HUES48 (cell line): ENCODE data around the gene RFX4.
A peak's percentile ranks its signal among the peaks of the same experiment; 100 is the strongest.

ENCODE experiments used
- H3K27ac ChIP-seq: one replicate; pipeline ENCODE4 v1.7.0; 2013; ENCODE audit warnings: low read depth, low read length, inconsistent platforms
- H3K27me3 ChIP-seq: 2 replicates; pipeline ENCODE4 v1.6.1; 2013; ENCODE audit warnings: mild to moderate bottlenecking, low read length; ENCODE audit not compliant: control insufficient read depth, insufficient read depth
- H3K36me3 ChIP-seq: 2 replicates; pipeline ENCODE4 v1.6.1; 2013; ENCODE audit warnings: low read length; ENCODE audit not compliant: control insufficient read depth, insufficient read depth
- H3K4me1 ChIP-seq: 2 replicates; pipeline ENCODE4 v1.6.1; 2013; ENCODE audit warnings: mild to moderate bottlenecking, low read length; ENCODE audit not compliant: control insufficient read depth, insufficient read depth
- H3K4me3 ChIP-seq: 2 replicates; pipeline ENCODE4 v1.5.1; 2013; ENCODE audit warnings: mild to moderate bottlenecking, low read depth, low read length
- H3K9ac ChIP-seq: 2 replicates; pipeline ENCODE4 v1.6.1; 2013; ENCODE audit warnings: mild to moderate bottlenecking, low read depth, low read length, moderate library complexity
- H3K9me3 ChIP-seq: 2 replicates; pipeline ENCODE4 v1.6.1; 2013; ENCODE audit warnings: low read length; ENCODE audit not compliant: control insufficient read depth, insufficient read depth

The RFX4 gene

DNA sequence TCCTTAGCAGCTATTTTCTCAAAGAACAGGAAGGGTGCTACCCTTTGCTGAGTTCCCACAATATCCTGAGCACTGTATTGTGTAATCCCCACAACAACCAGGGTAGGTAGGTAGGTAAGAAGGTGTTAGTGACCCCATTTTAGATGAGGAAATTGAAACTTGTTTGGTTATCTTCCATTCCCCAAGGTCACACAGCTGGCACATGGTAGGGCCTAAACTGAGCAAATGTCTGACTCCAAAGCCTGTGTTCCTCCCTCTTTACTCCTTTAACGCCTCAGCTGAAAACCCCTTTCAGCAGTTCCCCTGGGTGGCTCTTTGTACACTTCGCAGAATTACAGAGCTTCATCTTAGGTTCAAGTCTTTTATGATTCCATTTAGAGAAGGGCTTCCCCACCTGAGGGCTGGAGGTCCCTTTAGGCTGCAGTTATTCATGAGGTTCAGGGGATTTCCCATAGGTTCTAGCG is 165.2 kb downstream of the RFX4 start:
- H3K4me1 ChIP-seq = peaks cover 12% of the 10 kb centered on the region
- no peaks in the 10 kb centered on the region for H3K9me3 ChIP-seq
- no peaks in the 10 kb centered on the region for H3K36me3 ChIP-seq
- H3K27me3 ChIP-seq = no peaks in the 10 kb centered on the region
- no peak overlapping the region for H3K9ac ChIP-seq
- H3K4me3 ChIP-seq = no peak overlapping the region
- H3K27ac ChIP-seq = no peak overlapping the region

GRCh38 chr12:106750524-106750923 is 167.7 kb downstream of the RFX4 start:
- no peak overlapping the region for H3K27ac ChIP-seq
- no peaks in the 10 kb centered on the region for H3K4me1 ChIP-seq
- no peak overlapping the region for H3K9ac ChIP-seq
- H3K9me3 ChIP-seq = no peaks in the 10 kb centered on the region
- H3K27me3 ChIP-seq = no peaks in the 10 kb centered on the region
- H3K4me3 ChIP-seq = no peak overlapping the region
- no peaks in the 10 kb centered on the region for H3K36me3 ChIP-seq

- H3K4me1 ChIP-seq = no peaks in the 10 kb centered on the region
- no peak overlapping the region for H3K4me3 ChIP-seq
- H3K27me3 ChIP-seq = no peaks in the 10 kb centered on the region
- H3K9me3 ChIP-seq = no peaks in the 10 kb centered on the region
- no peak overlapping the region for H3K9ac ChIP-seq
- no peak overlapping the region for H3K27ac ChIP-seq
- no peaks in the 10 kb centered on the region for H3K36me3 ChIP-seq
These were observed 170.7 kb downstream of the RFX4 start for GRCh38 chr12:106753526-106753925.

- Histone ChIP-seq H3K27ac (no peak overlapping the region), H3K4me3 (no peak overlapping the region), H3K27me3 (no peaks in the 10 kb centered on the region), H3K4me1 (no peaks in the 10 kb centered on the region; the same call in 1 of the 2 replicates), H3K9me3 (no peaks in the 10 kb centered on the region), H3K9ac (no peak overlapping the region), H3K36me3 (no peaks in the 10 kb centered on the region)
These were observed 171.5 kb downstream of the RFX4 start for GRCh38 chr12:106754331-106754730.

DNA sequence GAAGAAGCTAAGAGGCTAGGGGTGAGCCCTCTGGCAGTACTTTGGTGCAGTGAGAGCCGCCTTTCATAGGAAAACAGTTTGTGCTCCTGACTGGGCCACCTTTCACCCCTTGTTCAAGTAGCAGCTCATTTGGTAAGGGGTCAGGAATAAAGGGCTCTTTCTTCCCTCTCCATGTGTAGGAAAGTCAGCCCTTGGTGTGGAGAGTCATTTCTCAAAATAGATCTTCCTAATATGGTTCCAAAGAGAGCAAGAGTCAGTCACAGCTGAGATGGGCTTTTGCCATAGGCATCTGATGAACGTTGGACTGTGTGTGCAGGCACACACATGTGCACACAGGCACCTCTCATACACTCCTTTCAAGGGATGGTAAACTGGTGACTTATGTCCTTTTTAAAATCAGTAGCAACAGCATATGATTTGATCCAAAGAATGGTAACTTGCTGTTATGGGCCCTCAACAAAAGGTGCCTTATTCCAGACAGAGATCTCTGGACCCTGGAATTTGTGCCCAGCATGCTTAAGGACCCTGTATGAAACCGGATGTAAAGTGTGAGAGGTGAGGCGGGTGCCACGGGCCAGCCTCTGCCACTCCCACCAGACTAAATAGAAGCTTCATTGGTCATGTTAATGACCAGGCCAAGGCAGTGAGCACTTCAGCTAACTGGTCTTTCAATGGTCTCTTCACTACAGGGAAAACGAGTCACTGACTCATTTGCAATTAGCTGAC is 175.0 kb downstream of the RFX4 start:
- peaks cover 16% of the 10 kb centered on the region for H3K4me1 ChIP-seq
- H3K9me3 ChIP-seq = no peaks in the 10 kb centered on the region
- no peak overlapping the region for H3K27ac ChIP-seq
- H3K9ac ChIP-seq = no peak overlapping the region
- H3K4me3 ChIP-seq = no peak overlapping the region
- H3K36me3 ChIP-seq = no peaks in the 10 kb centered on the region
- H3K27me3 ChIP-seq = no peaks in the 10 kb centered on the region

GRCh38 chr12:106758349-106759110 is 175.7 kb downstream of the RFX4 start:
- Histone ChIP-seq H3K4me1 (peaks cover 16% of the 10 kb centered on the region), H3K36me3 (no peaks in the 10 kb centered on the region), H3K27me3 (no peaks in the 10 kb centered on the region), H3K4me3 (no peak overlapping the region), H3K27ac (no peak overlapping the region), H3K9ac (no peak overlapping the region), H3K9me3 (no peaks in the 10 kb centered on the region)

DNA sequence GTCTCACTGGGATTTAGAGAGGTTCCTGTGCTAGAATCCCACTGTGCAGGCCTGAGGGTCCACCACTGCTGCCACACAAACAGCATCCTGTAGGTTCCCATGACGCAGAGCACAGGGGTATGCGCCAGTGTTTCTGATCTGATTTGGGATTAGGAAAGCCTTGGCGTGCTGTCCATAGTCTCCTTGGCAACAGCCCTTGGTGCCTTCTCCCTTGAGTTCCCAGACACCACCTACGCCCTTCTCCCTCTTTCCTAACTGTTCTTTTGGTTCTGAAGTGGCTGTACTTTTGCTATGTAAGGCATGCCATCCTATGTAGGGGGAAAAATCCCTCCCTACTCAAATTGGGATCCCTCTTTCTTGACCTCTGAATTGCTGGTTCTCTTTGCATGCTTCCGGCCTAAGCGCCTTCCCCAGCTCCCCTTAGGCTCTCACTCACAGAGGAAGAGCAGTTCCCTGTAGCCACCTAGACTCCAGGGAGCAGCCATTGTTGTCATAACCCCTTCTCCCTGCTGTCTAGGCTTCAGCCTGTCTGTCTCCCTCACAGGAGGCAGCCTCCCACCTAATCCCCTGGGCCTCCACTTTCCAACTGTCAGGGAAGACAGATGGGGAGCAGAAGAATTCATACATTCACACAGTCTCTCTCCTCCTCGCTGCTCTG is 176.9 kb downstream of the RFX4 start:
- Histone ChIP-seq H3K27me3 (no peaks in the 10 kb centered on the region), H3K4me3 (peak overlapping the region; percentile 24; the same call in 1 of the 2 replicates), H3K36me3 (no peaks in the 10 kb centered on the region), H3K4me1 (peaks cover 23% of the 10 kb centered on the region), H3K9me3 (no peaks in the 10 kb centered on the region), H3K27ac (peak overlapping the region; percentile 78), H3K9ac (no peak overlapping the region)

DNA sequence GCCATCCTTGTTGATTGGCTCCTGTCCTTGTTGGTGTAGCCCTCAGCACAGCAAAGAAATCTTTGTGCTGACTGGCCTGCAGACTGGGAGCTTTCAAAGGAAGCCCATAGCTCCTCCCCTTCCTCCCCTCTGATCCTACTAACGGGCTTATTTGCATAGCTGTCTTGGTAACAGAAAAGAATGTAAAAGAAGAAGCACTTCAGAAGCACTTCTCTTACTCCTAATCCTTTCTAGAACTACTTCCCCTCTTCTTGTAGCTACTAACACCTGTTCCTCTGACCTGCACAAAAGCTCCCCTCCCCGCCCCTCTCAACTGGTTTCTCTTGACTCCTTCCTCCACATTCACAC is 177.4 kb downstream of the RFX4 start:
- H3K27ac ChIP-seq = peak overlapping the region; percentile 78
- peak overlapping the region; percentile 24; the same call in 1 of the 2 replicates for H3K4me3 ChIP-seq
- no peaks in the 10 kb centered on the region for H3K9me3 ChIP-seq
- H3K36me3 ChIP-seq = no peaks in the 10 kb centered on the region
- peaks cover 23% of the 10 kb centered on the region for H3K4me1 ChIP-seq
- no peak overlapping the region for H3K9ac ChIP-seq
- H3K27me3 ChIP-seq = no peaks in the 10 kb centered on the region

DNA sequence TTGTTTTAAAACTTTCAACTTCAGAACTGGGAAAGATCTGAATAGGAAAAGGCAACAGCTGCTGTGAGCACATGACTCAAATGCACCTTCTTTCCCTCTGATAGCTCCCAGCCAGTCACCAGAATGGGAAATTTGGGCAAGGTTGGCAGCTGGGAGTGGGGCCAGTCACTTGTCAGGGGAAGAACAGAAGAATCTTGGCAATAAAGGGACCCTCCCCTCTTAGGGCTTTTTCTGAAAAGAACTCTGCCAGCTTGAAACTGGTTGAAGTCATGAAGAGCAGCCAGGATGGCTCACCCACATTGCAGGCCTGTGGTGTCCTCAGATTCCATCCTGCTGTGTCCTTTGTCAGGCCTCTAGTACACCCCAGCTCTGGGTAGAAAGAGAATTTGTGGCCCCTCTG is 181.4 kb downstream of the RFX4 start:
- H3K4me3 ChIP-seq = no peak overlapping the region
- no peak overlapping the region for H3K27ac ChIP-seq
- no peak overlapping the region for H3K9ac ChIP-seq
- H3K4me1 ChIP-seq = peaks cover 56% of the 10 kb centered on the region
- no peaks in the 10 kb centered on the region for H3K36me3 ChIP-seq
- H3K27me3 ChIP-seq = no peaks in the 10 kb centered on the region
- no peaks in the 10 kb centered on the region for H3K9me3 ChIP-seq

- Histone ChIP-seq H3K27ac (no peak overlapping the region), H3K27me3 (no peaks in the 10 kb centered on the region), H3K36me3 (no peaks in the 10 kb centered on the region), H3K9ac (no peak overlapping the region), H3K9me3 (no peaks in the 10 kb centered on the region), H3K4me1 (peaks cover 57% of the 10 kb centered on the region), H3K4me3 (no peak overlapping the region)
These were observed 181.9 kb downstream of the RFX4 start for GRCh38 chr12:106764738-106765137.

DNA sequence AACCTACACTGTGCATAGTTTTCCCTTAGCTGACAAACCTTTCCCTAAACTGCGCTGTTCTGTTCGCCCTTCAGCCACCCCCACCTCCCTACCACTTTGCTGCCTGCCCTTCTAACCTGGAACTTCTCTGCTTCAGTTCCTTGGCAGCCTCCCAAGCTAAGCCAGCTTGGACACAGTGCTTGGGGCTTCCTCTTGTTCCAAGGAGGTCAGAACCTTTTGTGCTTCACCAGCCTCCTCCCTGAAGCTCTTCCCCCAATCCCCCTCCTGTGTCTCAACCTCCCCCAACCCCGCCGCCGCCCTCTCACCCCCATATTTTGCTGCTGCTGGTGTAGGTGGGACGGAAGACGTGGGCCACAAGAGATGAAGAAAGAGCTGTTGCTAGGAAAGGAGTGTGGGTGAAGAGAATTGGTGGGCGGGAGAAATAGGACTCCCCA is 183.6 kb downstream of the RFX4 start:
- H3K9ac ChIP-seq = no peak overlapping the region
- H3K27me3 ChIP-seq = no peaks in the 10 kb centered on the region
- no peak overlapping the region for H3K4me3 ChIP-seq
- H3K4me1 ChIP-seq = peaks cover 58% of the 10 kb centered on the region
- H3K36me3 ChIP-seq = no peaks in the 10 kb centered on the region
- peak overlapping the region; percentile 97 for H3K27ac ChIP-seq
- no peaks in the 10 kb centered on the region for H3K9me3 ChIP-seq
